ENCODE results near the gene CPLX3.

CPLX3 gene

DNA sequence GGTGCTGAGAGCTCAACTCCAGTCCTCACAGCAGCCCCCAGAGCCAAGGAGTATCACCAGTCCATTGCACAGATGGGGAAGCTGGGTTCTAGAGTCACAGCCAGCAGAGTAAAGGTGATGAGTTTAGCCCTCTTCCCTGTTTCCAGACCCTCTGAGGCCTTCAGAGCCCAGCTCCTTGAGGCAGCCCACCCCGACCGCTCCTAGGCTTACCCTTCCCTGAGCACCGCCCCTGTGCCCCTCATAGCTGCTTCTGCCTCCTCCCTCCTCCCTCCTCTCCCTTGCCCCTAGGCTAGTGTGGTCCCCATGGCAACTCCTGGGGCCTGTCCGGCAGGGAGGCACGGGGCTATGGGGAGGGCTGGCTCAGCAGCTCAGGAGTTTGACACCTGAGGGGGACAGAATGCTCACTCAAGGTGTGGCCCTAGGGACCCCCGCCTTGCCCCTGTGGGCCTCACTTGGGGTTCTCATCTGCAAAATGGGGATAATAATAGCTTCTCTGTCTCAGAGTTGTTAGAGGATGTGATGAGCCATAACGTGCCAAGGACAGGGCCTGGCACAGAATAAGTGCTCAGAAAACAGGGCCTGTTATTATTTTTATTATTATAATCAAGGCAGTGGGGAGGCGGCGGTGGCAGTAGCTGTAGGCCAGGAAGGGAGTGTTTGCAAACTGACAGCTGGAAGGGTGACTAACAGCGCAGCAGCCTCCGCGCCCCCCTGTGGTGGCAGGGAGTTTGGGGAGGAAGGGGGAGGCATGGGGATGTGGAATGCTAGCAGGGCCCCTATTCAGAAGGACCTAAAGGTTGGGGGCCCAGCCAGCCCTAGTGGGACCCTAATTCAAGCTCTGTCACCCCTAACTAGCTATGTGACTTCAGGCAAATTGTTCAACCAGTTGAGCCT is 33.0 kb upstream of the CPLX3 start:
- TF ChIP-seq TAF1 (IDR thresholded peaks at IDR 0.05; ENCODE audit: borderline replicate concordance, insufficient read depth, low read length), result no peak
- TF ChIP-seq POLR2AphosphoS5 (IDR thresholded peaks at IDR 0.05; ENCODE audit: low read depth, low read length), result no peak
- TF ChIP-seq, protein P1, sequence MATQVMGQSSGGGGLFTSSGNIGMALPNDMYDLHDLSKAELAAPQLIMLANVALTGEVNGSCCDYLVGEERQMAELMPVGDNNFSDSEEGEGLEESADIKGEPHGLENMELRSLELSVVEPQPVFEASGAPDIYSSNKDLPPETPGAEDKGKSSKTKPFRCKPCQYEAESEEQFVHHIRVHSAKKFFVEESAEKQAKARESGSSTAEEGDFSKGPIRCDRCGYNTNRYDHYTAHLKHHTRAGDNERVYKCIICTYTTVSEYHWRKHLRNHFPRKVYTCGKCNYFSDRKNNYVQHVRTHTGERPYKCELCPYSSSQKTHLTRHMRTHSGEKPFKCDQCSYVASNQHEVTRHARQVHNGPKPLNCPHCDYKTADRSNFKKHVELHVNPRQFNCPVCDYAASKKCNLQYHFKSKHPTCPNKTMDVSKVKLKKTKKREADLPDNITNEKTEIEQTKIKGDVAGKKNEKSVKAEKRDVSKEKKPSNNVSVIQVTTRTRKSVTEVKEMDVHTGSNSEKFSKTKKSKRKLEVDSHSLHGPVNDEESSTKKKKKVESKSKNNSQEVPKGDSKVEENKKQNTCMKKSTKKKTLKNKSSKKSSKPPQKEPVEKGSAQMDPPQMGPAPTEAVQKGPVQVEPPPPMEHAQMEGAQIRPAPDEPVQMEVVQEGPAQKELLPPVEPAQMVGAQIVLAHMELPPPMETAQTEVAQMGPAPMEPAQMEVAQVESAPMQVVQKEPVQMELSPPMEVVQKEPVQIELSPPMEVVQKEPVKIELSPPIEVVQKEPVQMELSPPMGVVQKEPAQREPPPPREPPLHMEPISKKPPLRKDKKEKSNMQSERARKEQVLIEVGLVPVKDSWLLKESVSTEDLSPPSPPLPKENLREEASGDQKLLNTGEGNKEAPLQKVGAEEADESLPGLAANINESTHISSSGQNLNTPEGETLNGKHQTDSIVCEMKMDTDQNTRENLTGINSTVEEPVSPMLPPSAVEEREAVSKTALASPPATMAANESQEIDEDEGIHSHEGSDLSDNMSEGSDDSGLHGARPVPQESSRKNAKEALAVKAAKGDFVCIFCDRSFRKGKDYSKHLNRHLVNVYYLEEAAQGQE (IDR thresholded peaks at IDR 0.05; ENCODE audit: insufficient read depth in 1 of 2, low read depth in 2 of 2, low read length in 2 of 2), result no peak
- TF ChIP-seq SIN3A (IDR thresholded peaks at IDR 0.05; ENCODE audit: borderline replicate concordance, insufficient read depth, low read length), result no peak
- TF ChIP-seq FOXP2 (optimal IDR thresholded peaks at IDR 0.05; ENCODE audit: borderline replicate concordance, extremely low read depth, extremely low read length, insufficient read depth), result no peak

DNA sequence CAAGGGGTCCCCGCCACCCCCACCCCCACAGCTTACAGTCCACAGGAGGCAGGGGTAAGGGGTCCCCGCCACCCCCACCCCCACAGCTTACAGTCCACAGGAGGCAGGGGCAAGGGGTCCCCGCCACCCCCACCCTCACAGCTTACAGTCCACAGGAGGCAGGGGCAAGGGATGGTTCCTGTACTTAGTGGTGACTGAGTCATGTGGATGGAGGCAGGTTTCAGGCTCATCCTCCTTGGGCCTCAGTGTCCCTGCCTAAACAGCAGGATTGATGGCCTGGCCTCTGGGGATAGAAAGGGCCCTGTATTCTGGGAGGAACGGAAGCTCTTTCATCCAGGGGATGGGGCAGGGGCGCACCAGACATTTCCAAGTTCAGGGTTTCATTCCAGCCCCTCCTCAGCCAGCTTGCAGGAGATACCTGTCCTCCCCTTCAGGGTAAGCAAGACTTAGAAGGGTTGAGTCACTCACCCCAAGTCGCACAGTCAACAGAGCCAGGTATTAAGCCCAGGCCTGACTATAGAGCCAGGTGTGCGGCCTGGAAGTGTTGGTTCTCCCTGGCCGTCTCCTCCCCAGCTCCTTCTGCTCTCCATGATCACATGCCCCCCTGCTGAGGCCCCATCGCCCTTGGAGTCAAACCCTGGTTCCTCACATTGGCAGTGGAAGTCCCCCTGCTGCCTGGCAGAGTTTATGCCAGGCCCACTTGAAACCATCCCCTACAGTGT is 32.0 kb upstream of the CPLX3 start:
- no peak for TF ChIP-seq SIN3A (IDR thresholded peaks at IDR 0.05; ENCODE audit: borderline replicate concordance, insufficient read depth, low read length)
- TF ChIP-seq, protein P1 (IDR thresholded peaks at IDR 0.05; ENCODE audit: insufficient read depth in 1 of 2, low read depth in 2 of 2, low read length in 2 of 2), result no peak
- no peak for TF ChIP-seq FOXP2 (optimal IDR thresholded peaks at IDR 0.05; ENCODE audit: borderline replicate concordance, extremely low read depth, extremely low read length, insufficient read depth)
- no peak for TF ChIP-seq TAF1 (IDR thresholded peaks at IDR 0.05; ENCODE audit: borderline replicate concordance, insufficient read depth, low read length)

DNA sequence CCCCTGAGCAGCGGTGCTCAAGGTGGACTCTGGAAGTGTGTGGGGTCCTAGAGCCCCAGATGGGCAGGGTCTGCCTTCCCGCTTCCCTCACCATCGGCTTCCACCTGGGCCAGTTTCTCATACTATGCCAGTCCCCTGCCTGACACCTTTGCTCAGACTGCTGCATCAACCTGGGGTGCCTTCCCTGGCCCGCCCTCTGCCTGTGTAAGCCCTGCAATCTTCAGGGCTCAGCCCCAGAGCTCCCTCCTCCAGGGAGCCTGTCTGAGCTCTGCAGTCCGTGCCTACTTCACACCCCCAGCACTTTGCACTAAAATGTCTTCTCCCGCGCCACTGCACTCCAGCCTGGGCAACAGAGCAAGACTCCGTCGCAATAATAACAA is 31.5 kb upstream of the CPLX3 start:
- TF ChIP-seq POLR2AphosphoS5 (IDR thresholded peaks at IDR 0.05; ENCODE audit: low read depth, low read length), result no peak
- no peak for TF ChIP-seq FOXP2 (optimal IDR thresholded peaks at IDR 0.05; ENCODE audit: borderline replicate concordance, extremely low read depth, extremely low read length, insufficient read depth)
- TF ChIP-seq, protein P1 (IDR thresholded peaks at IDR 0.05; ENCODE audit: insufficient read depth in 1 of 2, low read depth in 2 of 2, low read length in 2 of 2), result no peak
- no peak for TF ChIP-seq TAF1 (IDR thresholded peaks at IDR 0.05; ENCODE audit: borderline replicate concordance, insufficient read depth, low read length)
- TF ChIP-seq SIN3A (IDR thresholded peaks at IDR 0.05; ENCODE audit: borderline replicate concordance, insufficient read depth, low read length), result no peak

DNA sequence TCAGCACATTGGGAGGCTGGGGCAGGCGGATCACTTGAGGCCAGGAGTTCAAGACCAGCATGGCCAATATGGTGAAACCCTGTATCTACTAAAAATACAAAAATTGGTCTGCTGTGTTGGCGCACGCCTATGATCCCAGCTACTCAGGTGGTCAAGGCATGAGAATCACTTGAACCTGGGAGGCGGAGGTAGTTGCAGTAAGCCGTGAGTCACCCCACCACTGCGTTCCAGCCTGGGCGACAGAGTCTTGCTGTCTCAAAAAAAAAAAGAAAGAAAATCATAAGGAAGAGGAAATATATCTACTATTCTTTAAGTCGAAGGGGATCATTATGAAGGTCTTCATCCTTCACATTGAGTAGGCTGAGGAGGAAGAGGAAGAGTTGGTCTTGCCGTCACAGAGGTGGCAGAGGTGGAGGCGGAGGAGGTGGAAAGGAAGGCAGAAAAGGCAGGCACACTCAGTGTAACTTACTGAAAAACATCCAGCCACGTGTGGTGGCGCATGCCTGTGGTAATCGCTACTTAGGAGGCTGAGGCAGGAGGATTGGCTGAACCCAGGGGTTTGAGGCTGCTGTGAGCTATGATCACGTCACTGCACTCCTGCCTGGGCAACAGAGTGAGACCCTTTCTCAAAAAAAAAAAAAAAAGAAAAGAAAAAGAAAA is 30.3 kb upstream of the CPLX3 start:
- TF ChIP-seq SIN3A (IDR thresholded peaks at IDR 0.05; ENCODE audit: borderline replicate concordance, insufficient read depth, low read length) (no peak), TAF1 (IDR thresholded peaks at IDR 0.05; ENCODE audit: borderline replicate concordance, insufficient read depth, low read length) (no peak), POLR2AphosphoS5 (IDR thresholded peaks at IDR 0.05; ENCODE audit: low read depth, low read length) (no peak), FOXP2 (optimal IDR thresholded peaks at IDR 0.05; ENCODE audit: borderline replicate concordance, extremely low read depth, extremely low read length, insufficient read depth) (no peak)
- TF ChIP-seq, protein P1 (IDR thresholded peaks at IDR 0.05; ENCODE audit: insufficient read depth in 1 of 2, low read depth in 2 of 2, low read length in 2 of 2), result no peak
